GM18511 (cell line): Measurements from ENCODE around the gene ZSWIM7.

Experiments
- ATAC-seq: cut with Tn5 transposase; IDR thresholded peaks from one replicate; pipeline ENCODE4 v1.9.1; 2021; ENCODE audit warnings: mild to moderate bottlenecking, moderate library complexity; ENCODE audit not compliant: unreplicated experiment

The ZSWIM7 gene

GRCh38 chr17:15935891-15936290 lies 63.6 kb downstream of the ZSWIM7 start:
- ATAC-seq: no peak

GRCh38 chr17:15934866-15935265 lies 64.6 kb downstream of the ZSWIM7 start:
- no peak for ATAC-seq

GRCh38 chr17:15931394-15931793 lies 68.1 kb downstream of the ZSWIM7 start:
- ATAC-seq: no peak

- ATAC-seq: no peak
These were observed 69.1 kb downstream of the ZSWIM7 start for GRCh38 chr17:15930426-15930825.

GRCh38 chr17:15929941-15930340 lies 69.6 kb downstream of the ZSWIM7 start:
- ATAC-seq: no peak

- no peak for ATAC-seq
These were observed 71.2 kb downstream of the ZSWIM7 start for GRCh38 chr17:15928286-15928785.
